IPS DF 6.9 (cell line): ENCODE data around the gene PPP2R2B.

Experiments used
- DNase-seq: peaks from one replicate; pipeline ENCODE4 v3.0.0-alpha.2; 2013; ENCODE audit warnings: low read depth, low spot score
- H3K27ac ChIP-seq: one replicate; pipeline ENCODE4 v1.5.1; 2013; ENCODE audit warnings: low read length, control low read depth
- H3K27me3 ChIP-seq: 2 replicates; pipeline ENCODE4 v1.6.1; 2013; ENCODE audit warnings: mild to moderate bottlenecking, low read length; ENCODE audit not compliant: control insufficient read depth, insufficient read depth
- H3K36me3 ChIP-seq: 2 replicates; pipeline ENCODE4 v1.6.1; 2013; ENCODE audit warnings: low read length; ENCODE audit not compliant: control insufficient read depth, insufficient read depth
- H3K4me1 ChIP-seq: 2 replicates; pipeline ENCODE4 v1.6.1; 2013; ENCODE audit warnings: low read length; ENCODE audit not compliant: control insufficient read depth, insufficient read depth
- H3K4me3 ChIP-seq: 2 replicates; pipeline ENCODE4 v1.5.1; 2013; ENCODE audit warnings: mild to moderate bottlenecking, low read length
- H3K9me3 ChIP-seq: 2 replicates; pipeline ENCODE4 v1.6.1; 2013; ENCODE audit warnings: low read length, inconsistent platforms; ENCODE audit not compliant: control insufficient read depth, insufficient read depth
- WGBS: extraction: QIAGEN DNeasy Blood & Tissue Kit; methylation state at CpG from one replicate; pipeline ENCODE4 v1.1.7; 2013; ENCODE audit warnings: mixed read lengths, missing lambda C conversion rate; ENCODE audit not compliant: insufficient read length, insufficient coverage; 5-methylcytosine and 5-hydroxymethylcytosine counted together

Gene PPP2R2B

DNA sequence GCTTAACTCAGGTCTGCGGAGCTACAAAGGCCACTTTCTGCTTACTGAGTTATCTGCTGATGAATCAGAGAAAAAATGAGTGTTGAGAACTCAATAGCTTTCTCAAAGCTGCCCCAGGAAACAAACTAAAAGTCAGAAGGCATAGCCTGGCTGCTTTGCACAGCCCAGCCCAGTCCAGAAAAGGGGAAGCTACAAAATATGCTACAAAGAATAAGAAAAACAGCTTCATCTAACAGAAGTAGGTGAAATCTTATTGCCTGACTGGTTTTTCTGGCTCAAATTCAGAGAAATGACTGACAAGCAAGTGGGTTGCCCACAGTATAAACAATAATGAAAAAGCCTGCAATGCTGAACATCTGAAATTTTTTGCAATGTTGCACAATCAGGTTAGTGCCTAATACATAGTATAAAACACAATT lies 156.2 kb downstream of the PPP2R2B start:
- DNase-seq, result no peak
- Histone ChIP-seq H3K9me3 (no peaks in the 10 kb centered on the region), H3K4me3 (no peak overlapping the region), H3K4me1 (no peaks in the 10 kb centered on the region), H3K36me3 (no peaks in the 10 kb centered on the region), H3K27ac (no peak overlapping the region), H3K27me3 (no peaks in the 10 kb centered on the region)
- WGBS, result no CpG with 5 or more reads among the region's 1 CpG

DNA sequence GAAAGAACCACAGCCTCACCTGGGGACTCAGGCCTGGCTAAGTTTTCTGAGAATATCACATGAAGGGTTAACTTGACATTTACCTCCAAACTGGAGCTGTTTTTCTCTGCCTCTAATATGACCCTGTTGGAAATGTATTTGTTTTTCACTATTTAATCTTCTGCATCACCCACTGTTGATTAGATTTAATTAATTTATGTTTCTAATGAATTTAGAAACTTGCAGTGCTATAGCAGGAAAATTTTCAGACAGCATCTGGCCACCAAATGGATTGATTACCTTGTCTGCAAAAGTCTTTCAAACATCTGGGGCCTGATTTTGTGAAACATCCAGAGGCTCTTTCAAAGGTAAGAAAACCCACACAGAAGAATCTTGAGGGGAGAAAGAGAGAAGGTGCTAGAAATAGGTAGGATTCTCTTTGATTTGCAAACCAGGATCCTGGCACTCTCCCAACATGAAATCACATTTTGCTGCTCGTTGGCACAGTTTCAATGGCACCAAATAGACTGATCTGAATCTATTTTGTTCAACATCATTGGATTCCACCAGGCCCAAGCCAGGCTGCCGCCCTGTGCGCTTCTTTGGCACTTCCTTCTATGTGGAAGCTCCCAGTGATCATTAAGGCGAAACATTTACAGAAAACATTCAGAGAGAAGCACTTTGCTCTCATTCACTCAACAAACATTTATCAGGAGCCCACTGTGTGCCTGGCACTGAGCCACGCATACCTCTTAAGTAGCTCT lies 157.3 kb downstream of the PPP2R2B start:
- H3K27me3 ChIP-seq, result no peaks in the 10 kb centered on the region
- DNase-seq, result no peak
- no peak overlapping the region for H3K27ac ChIP-seq
- no peaks in the 10 kb centered on the region for H3K9me3 ChIP-seq
- H3K36me3 ChIP-seq, result no peaks in the 10 kb centered on the region
- no peak overlapping the region for H3K4me3 ChIP-seq
- no peaks in the 10 kb centered on the region for H3K4me1 ChIP-seq
- WGBS, result no CpG with 5 or more reads among the region's 5 CpGs

DNA sequence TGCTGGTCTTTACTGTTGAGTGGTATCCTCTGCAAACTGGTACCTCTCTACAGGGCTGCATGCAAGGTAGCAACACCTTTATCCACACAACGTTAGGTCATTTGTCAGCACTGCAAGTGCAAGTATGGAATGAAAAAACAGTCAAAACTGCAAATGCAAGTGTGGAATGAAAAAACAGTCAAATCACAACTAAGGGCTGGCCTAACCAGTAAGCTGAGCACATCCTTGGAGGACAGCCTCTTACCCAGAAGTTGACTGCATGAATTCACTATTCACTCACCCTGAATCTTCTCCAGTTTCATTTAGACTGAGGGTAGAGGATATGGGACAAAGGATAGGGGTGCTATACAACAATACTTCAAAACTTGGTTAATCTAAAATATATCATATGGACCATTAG lies 158.4 kb downstream of the PPP2R2B start:
- no peaks in the 10 kb centered on the region for H3K9me3 ChIP-seq
- H3K36me3 ChIP-seq, result no peaks in the 10 kb centered on the region
- no peaks in the 10 kb centered on the region for H3K27me3 ChIP-seq
- no peak for DNase-seq
- no peak overlapping the region for H3K27ac ChIP-seq
- H3K4me3 ChIP-seq, result no peak overlapping the region
- H3K4me1 ChIP-seq, result no peaks in the 10 kb centered on the region
- no CpG with 5 or more reads among the region's 1 CpG for WGBS

DNA sequence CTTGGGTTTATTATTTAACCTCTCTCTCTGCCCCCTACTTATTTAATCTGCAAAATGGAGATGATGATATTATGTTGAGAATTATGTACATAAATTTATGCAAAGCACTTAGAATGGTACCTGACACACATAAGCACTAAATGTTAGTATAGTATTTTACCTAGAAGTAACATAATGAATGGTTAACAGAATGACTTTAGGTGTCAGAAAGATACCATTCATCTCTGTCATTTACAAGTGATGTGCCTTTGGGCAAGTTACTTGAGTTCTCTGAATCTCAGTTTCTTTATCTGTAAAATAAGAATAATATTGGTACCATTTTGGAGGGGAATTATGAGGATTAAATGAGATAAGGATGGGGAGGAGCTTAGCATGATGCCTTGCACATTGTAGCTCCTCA lies 159.4 kb downstream of the PPP2R2B start:
- Histone ChIP-seq H3K27me3 (no peaks in the 10 kb centered on the region), H3K9me3 (no peaks in the 10 kb centered on the region), H3K4me1 (no peaks in the 10 kb centered on the region), H3K27ac (no peak overlapping the region), H3K36me3 (no peaks in the 10 kb centered on the region), H3K4me3 (no peak overlapping the region)
- DNase-seq, result no peak

DNA sequence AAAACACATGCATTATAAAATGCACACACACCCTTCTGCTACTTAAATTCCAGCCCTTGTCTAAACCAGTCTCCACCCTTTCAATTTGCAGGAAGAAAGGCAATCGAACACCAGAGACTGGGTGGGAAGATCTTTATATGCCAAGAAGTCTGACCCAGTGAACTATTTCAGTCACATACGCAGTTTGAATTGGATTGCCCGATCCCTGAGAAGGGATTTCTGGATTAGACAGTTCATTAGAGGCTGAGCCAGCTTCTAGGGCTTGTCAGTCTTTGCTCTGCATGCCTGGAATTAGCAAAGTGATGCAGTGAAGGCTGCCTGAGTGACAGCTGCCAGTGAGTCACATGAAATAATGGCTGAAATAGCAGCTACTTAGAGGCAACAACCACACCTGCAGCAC lies 159.9 kb downstream of the PPP2R2B start:
- no peak for DNase-seq
- WGBS, result no CpG with 5 or more reads among the region's 3 CpGs
- no peaks in the 10 kb centered on the region for H3K9me3 ChIP-seq
- H3K27me3 ChIP-seq, result no peaks in the 10 kb centered on the region
- no peak overlapping the region for H3K27ac ChIP-seq
- no peaks in the 10 kb centered on the region for H3K36me3 ChIP-seq
- no peaks in the 10 kb centered on the region for H3K4me1 ChIP-seq
- no peak overlapping the region for H3K4me3 ChIP-seq

DNA sequence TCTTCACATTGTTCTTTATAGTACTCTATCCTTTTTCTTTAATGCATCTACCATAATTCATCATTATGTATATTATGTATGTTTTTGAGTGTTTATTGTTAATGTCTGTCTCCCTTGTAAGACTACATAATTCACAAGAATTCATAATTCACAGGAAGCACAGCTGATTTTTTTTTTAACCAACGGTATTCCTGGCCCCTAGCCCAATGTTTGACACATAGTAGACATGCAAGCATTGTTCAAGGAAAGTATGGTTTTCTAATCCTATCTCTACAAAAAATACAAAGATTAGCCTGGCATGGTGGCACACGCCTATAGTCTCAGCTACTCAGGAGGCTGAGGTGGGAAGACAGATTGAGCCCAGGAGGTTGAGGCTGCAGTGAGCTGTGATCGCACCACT lies 160.6 kb downstream of the PPP2R2B start:
- no CpG with 5 or more reads among the region's 3 CpGs for WGBS
- Histone ChIP-seq H3K4me3 (no peak overlapping the region), H3K36me3 (no peaks in the 10 kb centered on the region), H3K4me1 (no peaks in the 10 kb centered on the region), H3K27me3 (no peaks in the 10 kb centered on the region), H3K9me3 (no peaks in the 10 kb centered on the region), H3K27ac (no peak overlapping the region)
- DNase-seq, result no peak

DNA sequence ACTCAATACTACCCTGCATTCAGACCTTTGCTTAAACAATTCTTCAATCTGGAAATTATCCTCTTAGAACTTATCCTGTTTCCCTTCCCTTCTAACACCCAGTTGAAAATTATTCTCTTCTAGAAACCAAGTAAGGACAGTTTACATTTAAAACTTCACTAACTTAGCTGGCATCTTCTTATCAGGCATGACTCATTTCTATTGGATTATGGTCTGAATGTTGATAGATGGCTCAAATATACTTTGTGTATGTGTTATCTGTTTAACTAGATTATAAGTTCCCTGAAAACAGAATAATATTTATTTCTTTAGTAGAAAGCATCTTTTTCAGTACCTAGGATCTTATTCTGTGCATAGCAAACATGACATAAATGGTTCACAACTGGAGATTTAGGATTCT lies 161.9 kb downstream of the PPP2R2B start:
- H3K27ac ChIP-seq, result no peak overlapping the region
- no peaks in the 10 kb centered on the region for H3K27me3 ChIP-seq
- H3K4me1 ChIP-seq, result no peaks in the 10 kb centered on the region
- no peaks in the 10 kb centered on the region for H3K36me3 ChIP-seq
- no peak for DNase-seq
- no peaks in the 10 kb centered on the region for H3K9me3 ChIP-seq
- no peak overlapping the region for H3K4me3 ChIP-seq

DNA sequence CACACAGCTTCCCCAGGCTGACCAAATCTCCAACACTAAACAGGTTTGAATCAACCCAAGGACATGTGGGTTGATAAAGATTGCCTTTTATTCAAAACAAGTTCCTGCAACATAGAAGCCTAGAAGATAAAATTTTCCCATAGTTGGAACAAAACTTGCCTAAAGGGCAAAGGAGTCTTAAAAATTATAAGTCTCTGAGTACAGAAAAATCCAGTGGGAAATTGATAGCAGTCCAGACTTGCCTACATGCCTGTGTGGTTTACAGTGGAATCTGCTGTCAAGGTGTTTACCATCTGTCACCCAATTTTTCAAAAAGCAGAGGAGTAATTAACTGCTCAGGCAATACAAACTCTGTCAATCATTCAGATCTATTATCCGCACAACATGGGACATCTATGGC lies 168.2 kb downstream of the PPP2R2B start:
- Histone ChIP-seq H3K4me3 (no peak overlapping the region), H3K9me3 (no peaks in the 10 kb centered on the region), H3K36me3 (no peaks in the 10 kb centered on the region), H3K27me3 (no peaks in the 10 kb centered on the region), H3K27ac (no peak overlapping the region), H3K4me1 (no peaks in the 10 kb centered on the region)
- DNase-seq, result no peak
- no CpG with 5 or more reads among the region's 1 CpG for WGBS

DNA sequence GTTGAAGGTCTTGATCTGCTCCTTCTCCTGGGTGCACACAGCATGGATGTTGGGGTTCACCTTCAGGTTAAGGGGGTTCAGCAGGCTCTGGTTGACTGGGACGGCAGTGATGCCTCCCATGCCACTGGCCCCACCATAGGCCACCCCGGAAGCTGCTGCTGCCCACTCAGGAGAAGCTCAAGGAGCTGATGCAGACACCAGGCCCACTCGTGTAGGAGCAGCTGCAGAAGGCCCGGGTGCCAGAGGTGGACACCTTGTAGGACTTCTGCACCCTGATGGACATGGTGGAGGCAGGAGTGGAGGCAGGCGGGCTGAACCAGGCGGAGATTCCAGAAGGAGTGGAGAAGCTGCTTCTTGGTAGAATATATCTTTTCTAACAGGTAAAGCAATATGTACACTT lies 171.2 kb downstream of the PPP2R2B start:
- H3K27ac ChIP-seq, result no peak overlapping the region
- no peaks in the 10 kb centered on the region for H3K9me3 ChIP-seq
- no peaks in the 10 kb centered on the region for H3K36me3 ChIP-seq
- H3K27me3 ChIP-seq, result no peaks in the 10 kb centered on the region
- DNase-seq, result no peak
- WGBS, result no CpG with 5 or more reads among the region's 6 CpGs
- H3K4me3 ChIP-seq, result no peak overlapping the region
- no peaks in the 10 kb centered on the region for H3K4me1 ChIP-seq

DNA sequence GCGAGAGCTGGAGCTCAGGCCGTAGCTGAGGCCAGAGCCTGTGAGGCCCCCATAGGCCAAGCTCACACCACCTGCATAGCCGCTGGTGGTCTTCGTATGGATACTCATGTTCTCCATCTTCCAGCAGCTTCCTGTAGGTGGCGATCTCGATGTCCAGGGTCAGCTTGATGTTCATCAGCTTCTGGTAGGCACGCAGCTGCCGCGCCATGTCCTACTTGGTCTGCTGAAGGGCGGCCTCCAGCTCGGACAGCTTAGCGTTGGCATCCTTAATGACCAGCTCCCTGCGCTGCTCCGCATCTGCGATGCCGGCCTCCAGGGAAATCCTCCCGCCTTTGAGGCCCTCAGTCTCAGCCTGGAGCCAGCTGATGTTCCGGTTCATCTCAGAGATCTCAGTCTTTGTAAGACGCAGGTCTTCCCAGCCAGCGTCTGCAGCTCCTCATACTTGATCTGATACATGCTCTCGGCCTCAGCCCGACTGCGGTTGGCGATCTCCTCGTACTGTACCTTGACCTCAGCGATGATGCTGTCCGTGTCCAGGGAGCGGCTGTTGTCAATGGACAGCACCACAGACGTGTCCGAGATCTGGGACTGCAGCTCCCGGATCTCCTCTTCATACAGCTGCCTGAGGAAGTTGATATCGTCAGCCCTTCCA lies 172.1 kb downstream of the PPP2R2B start:
- no peak overlapping the region for H3K27ac ChIP-seq
- no peaks in the 10 kb centered on the region for H3K9me3 ChIP-seq
- peak; percentile 13 for DNase-seq
- no peaks in the 10 kb centered on the region for H3K27me3 ChIP-seq
- no peak overlapping the region for H3K4me3 ChIP-seq
- WGBS, result no CpG with 5 or more reads among the region's 32 CpGs
- H3K4me1 ChIP-seq, result no peaks in the 10 kb centered on the region
- H3K36me3 ChIP-seq, result no peaks in the 10 kb centered on the region
